D721Med (cell line): ENCODE data around the gene PNPLA5.

Experiments
- DNase-seq: peaks from one replicate; pipeline ENCODE4 v3.0.0; 2011; ENCODE audit warnings: low spot score; ENCODE audit not compliant: insufficient read length
- FAIRE-seq: peaks from 2 replicates; lab custom pipeline; 2011; peaks lifted over from hg19 to GRCh38; lab: Jason Lieb, UNC
- TF ChIP-seq, protein P1 (sequence below): IDR thresholded peaks from 2 replicates; pipeline ENCODE4 v1.5.1; 2012; ENCODE audit warnings: mild to moderate bottlenecking, control low read depth; ENCODE audit not compliant: insufficient read depth; ENCODE audit errors: missing control alignments

PNPLA5 gene

DNA sequence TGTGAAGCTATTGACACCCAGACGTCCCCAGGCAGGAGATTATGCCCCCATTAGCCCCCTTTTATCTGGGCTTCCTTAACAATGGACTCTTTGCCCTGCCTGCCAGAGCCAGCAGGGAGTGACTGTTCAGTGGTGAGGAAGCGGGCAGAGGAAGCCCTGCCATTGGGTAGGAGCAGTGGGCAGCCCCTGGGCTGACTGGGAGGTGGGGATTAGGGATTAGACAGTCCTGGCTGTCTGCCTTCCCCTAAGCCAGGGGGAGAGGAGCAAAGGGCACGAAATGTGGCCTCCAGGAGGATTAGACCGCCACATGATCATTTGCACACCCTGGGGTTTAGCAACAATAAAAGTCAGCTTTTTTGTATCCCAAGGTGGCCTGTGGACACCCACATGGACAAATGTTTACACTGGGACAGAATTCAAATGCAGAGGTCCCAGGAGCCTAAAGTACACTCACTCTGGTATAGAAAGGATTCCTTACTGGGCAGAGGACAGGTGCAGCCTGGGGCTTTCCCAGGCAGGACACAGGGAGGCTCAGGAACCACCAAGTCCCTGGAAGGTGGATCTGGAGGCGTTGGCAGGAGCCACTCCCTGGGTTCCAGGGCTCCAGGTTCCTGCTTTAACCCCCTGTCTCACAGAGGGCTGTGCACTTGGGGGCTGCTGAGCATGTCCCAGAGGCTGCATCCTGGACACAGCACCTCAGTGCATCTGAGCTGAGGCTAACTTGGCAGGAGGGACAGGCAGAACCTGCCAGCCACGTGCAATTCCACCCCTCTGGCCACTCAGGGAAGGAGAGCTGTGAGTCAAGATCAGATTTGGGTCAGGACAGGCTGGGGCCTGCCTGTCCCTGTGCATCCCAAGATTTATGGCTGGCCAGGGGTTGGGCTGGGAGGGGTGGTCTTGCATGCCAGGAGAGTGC, 33.9 kb upstream of the PNPLA5 start:
- FAIRE-seq (no peak), DNase-seq (peak; percentile 77)
- TF ChIP-seq, protein P1, sequence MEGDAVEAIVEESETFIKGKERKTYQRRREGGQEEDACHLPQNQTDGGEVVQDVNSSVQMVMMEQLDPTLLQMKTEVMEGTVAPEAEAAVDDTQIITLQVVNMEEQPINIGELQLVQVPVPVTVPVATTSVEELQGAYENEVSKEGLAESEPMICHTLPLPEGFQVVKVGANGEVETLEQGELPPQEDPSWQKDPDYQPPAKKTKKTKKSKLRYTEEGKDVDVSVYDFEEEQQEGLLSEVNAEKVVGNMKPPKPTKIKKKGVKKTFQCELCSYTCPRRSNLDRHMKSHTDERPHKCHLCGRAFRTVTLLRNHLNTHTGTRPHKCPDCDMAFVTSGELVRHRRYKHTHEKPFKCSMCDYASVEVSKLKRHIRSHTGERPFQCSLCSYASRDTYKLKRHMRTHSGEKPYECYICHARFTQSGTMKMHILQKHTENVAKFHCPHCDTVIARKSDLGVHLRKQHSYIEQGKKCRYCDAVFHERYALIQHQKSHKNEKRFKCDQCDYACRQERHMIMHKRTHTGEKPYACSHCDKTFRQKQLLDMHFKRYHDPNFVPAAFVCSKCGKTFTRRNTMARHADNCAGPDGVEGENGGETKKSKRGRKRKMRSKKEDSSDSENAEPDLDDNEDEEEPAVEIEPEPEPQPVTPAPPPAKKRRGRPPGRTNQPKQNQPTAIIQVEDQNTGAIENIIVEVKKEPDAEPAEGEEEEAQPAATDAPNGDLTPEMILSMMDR: no peak

DNA sequence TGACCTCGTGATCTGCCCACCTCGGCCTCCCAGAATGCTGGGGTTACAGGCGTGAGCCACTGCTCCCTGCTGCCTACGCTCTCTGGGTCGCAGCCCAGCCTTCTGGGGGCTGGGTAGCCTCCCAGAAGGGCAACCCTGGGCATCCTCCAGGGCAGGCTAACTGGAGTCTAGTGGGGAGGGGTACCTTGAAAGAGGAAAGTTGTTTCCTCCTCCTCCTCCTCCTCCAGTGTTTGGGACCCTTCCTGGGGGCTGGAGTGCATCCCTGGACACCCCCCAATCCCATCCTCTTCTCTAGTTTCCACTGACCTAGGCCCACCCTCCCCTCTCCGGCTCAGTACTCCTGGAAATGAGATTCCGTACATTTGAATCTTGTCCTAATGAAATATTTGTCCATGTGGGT, 33.1 kb upstream of the PNPLA5 start:
- TF ChIP-seq, protein P1: no peak
- FAIRE-seq (no peak), DNase-seq (no peak)

DNA sequence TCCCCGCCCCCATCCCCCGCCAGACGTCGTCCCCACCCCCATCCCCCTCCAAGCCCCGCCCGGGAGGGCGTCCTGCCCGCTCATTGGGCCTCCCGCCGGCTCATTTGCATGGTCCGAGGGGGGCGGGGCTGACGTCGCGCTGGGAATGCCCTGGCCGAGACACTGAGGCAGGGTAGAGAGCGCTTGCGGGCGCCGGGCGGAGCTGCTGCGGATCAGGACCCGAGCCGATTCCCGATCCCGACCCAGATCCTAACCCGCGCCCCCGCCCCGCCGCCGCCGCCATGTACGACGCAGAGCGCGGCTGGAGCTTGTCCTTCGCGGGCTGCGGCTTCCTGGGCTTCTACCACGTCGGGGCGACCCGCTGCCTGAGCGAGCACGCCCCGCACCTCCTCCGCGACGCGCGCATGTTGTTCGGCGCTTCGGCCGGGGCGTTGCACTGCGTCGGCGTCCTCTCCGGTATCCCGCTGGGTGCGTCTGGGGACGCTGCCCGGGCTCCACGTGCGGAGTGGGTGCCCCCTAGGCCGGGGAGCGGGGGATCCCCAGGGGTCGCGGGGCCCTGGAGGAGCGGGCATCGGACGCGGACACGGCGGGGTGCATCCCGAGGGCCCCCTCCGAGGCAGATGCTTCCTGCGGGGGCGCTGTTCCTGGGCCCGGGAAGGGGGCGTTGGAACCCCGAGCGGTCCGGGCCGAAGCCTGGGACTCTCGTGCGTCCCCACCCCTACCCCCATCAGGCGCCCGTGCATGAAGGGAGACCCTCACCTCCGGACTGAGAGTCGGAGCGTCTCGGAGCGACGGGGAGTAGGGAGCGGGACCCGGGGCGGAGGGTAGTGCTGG, 32.0 kb upstream of the PNPLA5 start, which contains the start of gene PNPLA3:
TSS of gene PNPLA3 (plus strand) at position 175 of the 834 bp plus-strand sequence. CDS start at position 282, 107 bp downstream.
- DNase-seq (peak; percentile 62), FAIRE-seq (no peak)

DNA sequence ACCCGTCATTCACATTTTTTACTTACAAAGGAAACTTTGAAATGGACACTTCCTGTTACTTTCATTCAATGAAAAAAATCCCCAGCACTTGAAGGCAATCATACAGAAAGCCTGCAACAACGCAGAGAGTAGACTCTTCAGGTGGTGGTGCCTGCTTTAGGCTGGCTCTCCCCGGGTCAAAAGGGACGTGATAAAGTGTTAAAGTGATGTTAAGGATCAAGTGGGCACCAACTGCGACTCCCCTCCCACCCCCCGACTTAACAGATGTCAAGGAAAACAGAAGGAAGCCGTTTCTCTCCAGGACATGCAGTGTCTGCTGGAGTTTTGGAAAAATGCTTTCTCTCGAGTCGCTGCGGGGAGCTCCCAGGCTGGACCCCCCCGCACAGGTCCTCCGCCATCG, 31.4 kb upstream of the PNPLA5 start:
- DNase-seq: no peak
- TF ChIP-seq, protein P1: no peak
- FAIRE-seq: no peak

More for the DNA sequence above, 32.0 kb upstream of the PNPLA5 start, which contains the start of gene PNPLA3:
- TF ChIP-seq, protein P1: peak; percentile 14

DNA sequence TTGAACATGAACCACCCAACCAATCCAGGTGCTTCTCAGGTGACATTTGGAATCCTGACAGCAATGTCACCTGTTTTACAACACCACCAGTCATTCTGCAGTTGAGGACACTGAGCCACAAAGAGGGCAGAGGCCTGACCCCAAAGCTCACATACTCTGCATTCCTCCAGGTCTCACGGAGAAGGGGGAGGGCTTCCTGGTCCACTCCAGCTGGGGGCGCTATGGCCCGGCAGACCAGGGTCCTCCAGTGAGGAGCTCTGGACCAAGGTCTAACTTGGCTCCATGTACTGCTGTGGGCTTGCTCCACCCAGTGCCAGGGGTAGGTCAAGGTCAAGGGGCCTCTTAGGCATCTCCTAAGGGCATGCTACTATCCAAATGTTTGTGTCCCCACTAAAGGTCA, 30.3 kb upstream of the PNPLA5 start:
- FAIRE-seq (no peak), DNase-seq (no peak)

DNA sequence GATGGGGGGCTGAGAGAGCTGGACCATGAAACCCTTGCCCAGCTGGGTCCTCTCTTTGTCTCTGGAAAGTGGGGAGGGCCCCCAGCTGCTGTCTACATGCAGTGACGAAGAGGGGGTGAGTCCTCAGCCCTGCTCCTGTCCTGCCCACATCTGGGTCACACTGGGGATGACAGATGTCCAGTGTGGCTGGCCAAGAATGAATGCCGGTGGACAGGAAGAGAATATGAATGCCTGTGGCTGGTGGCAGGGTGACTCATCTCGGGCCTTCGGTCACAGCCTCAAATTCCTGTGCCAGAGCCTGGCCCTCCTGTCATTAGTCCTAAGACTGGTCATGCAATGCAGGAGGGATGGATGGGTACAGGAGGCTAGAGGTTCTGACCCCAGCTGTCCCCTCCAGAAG, 29.6 kb upstream of the PNPLA5 start:
- TF ChIP-seq, protein P1: no peak
- DNase-seq: no peak
- FAIRE-seq: no peak

More for the DNA sequence above, 30.3 kb upstream of the PNPLA5 start:
- TF ChIP-seq, protein P1: peak; percentile 5
